GM10266 (cell line): ENCODE results near the gene DPPA4.
"Not testable (repeated sequence)": the region's sequence is repeated elsewhere in the genome, so short reads cannot be mapped to it uniquely, and the experiment has no call there.

ENCODE experiments used
- DNase-seq: peaks from one replicate; pipeline ENCODE4 v3.0.0; 2012; ENCODE audit errors: extremely low spot score
- TF ChIP-seq, protein P1 (sequence below): IDR thresholded peaks from 2 replicates; pipeline ENCODE4 v1.5.1; 2012; ENCODE audit warnings: mild to moderate bottlenecking, low read depth; ENCODE audit not compliant: control insufficient read depth, insufficient read depth; ENCODE audit errors: missing control alignments

The DPPA4 gene, protein sequence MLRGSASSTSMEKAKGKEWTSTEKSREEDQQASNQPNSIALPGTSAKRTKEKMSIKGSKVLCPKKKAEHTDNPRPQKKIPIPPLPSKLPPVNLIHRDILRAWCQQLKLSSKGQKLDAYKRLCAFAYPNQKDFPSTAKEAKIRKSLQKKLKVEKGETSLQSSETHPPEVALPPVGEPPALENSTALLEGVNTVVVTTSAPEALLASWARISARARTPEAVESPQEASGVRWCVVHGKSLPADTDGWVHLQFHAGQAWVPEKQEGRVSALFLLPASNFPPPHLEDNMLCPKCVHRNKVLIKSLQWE

DNA sequence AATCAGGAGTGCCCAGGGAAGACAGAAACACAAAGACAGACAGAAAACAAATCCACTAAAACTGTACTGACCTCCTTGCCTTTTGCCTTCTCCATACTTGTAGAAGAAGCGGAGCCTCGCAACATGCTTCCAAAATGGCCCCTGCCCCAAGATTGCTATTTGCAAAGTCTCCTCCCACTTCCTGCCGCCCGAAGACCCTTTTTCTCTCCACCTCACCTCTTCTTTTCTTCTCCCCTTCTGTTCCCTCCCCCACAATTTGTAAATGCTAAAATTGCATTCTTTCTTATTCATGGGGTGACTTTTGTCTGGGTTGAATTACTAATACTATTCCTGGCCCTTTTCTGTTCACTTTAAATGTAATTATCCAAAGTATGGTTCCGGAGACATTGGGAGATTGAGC lies at the start of gene DPPA4:
TSS of gene DPPA4 (minus strand) at position 154 of the 400 bp plus-strand sequence. CDS start at position 125, 29 bp downstream.
- DNase-seq, result no peak
- TF ChIP-seq, protein P1, sequence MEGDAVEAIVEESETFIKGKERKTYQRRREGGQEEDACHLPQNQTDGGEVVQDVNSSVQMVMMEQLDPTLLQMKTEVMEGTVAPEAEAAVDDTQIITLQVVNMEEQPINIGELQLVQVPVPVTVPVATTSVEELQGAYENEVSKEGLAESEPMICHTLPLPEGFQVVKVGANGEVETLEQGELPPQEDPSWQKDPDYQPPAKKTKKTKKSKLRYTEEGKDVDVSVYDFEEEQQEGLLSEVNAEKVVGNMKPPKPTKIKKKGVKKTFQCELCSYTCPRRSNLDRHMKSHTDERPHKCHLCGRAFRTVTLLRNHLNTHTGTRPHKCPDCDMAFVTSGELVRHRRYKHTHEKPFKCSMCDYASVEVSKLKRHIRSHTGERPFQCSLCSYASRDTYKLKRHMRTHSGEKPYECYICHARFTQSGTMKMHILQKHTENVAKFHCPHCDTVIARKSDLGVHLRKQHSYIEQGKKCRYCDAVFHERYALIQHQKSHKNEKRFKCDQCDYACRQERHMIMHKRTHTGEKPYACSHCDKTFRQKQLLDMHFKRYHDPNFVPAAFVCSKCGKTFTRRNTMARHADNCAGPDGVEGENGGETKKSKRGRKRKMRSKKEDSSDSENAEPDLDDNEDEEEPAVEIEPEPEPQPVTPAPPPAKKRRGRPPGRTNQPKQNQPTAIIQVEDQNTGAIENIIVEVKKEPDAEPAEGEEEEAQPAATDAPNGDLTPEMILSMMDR, result no peak

DNA sequence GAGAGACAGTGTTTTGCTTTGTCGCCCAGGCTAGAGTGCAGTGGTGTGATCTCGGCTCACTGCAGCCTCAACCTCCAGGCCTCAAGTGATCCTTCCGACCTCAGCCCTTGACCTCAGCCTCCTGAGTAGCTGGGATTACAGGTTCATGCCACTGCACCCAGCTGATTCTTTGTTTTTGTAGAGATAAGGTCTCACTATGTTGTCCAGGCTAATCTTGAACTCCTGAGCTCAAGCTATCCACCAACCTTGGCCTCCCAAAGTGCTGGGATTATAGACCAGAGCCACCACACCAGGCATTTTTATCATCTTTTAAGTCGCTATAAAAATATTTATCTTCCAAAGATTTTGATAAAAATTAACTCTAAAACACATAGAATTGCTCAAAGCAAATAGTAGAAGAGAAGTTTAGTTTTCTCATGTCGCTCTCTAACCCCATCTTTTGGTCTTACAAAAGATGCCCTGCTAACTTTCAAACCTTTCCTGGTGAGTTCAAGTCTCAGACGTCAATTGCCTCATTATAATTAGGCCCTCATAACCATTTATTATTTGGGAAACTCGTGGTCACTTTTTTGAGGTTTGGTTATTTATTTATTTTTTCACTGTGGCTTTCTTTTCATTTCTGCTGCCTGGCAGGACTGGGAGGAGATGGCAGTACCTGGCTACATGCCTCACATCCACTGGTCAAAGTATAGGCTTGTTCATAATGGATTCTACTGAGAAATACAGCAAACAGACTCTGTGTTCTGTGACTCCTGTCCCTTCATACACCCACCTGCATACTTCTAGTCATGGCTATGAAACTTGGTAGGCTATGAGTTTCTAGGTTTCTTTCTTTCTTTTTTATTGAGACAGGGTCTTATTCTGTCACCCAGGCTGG lies 48.3 kb upstream of the DPPA4 start:
- no peak for DNase-seq
- TF ChIP-seq, protein P1, result no peak

DNA sequence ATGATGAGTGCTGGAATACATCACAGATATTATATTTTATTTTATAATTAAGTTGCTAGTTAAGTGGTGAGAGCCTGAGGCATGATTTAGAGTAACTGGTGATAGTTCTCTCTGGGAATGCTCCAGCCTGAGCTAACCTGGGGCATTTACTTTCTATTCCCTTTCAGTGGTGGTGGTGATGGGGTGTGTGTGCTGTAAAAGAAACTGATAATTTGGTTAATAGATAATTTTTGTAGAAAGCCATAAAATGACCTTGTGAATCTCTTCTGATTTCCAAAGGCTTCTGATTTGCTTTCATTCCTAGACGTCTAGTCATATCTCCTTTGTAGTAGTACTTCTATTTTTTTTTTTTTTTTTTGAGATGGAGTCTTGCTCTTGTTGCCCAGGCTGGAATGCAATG lies 46.8 kb upstream of the DPPA4 start:
- TF ChIP-seq, protein P1, result no peak
- no peak for DNase-seq

DNA sequence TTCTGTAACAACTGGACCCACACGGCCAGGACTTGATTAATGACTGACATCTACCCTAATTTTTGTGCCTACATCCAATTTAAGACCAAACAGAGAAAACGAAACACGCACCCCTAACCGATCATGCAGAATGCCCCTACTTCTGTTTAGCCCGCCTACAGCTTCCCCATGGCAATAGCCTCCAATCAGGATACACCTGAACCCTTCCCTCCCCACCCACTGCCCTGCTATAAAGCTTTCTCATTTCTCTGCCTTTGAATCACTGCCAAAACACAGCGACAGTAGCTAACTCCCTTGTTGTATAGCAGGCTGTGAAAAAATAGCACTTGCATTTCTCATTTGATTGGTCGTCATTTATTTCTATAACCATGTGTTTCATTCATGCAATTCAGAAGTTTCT lies 45.2 kb upstream of the DPPA4 start:
- TF ChIP-seq, protein P1, result no peak
- no peak for DNase-seq

DNA sequence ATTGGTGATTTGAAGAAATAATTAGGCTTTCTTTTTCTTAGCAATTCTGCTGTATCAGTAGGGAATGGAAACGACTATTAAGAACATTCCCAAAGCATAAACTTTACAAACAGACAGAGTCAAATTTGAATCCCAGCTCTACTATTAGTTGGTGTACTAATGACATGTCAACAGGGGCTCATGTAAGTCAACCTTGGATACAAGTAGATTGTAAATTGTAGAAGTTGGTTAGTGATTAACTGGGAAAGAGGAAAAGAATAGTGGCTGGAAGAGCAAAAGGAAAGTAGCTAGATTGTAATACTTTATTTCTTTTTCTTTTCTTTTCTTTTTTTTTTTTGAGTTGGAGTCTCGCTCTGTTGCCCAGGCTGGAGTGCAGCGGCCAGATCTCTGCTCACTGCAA lies 38.6 kb upstream of the DPPA4 start:
- DNase-seq, result no peak
- TF ChIP-seq, protein P1, result no peak

DNA sequence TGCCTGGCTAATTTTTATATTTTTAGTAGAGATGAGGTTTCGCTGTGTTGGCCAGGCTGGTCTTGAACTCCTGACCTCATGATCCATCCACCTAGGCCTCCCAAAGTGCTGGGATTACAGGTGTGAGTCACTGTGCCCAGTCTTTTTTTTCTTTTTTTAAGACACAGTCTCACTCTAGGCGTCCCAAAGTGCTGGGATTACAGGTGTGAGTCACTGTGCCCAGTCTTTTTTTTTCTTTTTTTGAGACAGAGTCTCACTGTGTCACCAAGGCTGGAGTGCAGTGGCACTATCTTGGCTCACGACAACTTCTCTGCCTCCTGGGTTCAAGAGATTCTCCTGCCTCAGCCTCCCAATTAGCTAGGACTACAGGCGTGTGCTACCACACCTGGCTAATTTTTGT lies 37.1 kb upstream of the DPPA4 start:
- not testable (repeated sequence) for DNase-seq

DNA sequence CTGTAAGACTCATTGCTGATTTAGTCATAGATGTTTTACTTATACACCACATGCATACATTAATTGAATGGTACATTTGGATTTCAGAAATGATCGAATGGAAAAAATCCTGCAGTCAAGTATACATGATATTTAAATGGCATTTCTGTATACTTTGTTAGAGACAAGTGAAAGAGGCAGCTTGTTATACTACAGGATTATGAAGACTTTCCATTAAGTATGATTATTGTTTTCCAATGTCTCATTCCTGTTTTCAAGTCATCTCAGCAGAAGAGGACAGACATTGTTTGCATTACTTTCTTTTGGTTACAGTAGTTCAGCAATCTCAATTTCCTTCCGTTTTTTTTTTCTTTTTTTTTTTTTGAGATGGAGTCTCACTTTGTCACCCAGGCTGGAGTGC lies 36.6 kb upstream of the DPPA4 start:
- DNase-seq, result no peak
- TF ChIP-seq, protein P1, result no peak

DNA sequence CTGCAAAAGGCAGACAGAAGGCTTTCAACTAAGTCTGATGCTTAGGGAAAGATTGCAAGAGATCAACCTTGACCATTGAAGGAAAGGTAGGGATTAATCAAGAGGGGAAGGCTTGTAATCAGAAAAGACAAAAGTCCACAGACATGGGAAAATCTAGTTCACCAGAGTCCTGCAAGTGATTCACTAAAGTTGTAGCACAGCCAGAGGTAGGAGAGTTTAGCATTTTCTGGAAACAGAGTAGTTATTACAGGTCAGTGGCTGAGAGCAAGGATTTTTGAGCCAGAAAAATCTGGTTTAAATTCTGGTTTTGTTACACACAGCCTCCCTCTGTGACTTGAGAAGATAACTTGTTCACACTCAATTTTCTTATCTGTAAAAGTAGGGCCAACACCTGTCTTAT lies 35.3 kb upstream of the DPPA4 start:
- TF ChIP-seq, protein P1, result no peak

More for the DNA sequence above, 35.3 kb upstream of the DPPA4 start:
- no peak for DNase-seq
